Measurements from ENCODE around the gene RPL15.

DNA sequence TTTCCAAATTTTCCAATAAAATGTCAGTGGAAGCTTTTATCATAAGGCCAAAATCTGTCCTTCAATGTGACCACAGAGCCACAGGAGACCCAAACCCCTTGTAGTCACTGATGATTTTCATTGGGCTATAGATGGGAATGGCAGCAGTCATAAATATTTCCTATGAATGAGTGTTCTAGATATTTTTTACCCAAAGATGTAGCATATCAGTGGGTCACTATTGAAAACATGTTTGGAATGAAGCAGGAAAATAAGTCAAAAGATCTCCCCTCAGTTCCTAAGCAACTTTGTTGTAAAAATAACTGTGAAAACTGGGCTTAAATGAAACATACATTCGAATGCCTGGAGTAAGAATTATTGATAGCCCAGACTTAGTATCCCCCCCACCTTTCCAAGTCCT lies 49.1 kb upstream of the RPL15 start:
- no peak for TF ChIP-seq TAF1 (conservative IDR thresholded peaks at IDR 0.05)
- no peak for TF ChIP-seq HNF4G (IDR thresholded peaks at IDR 0.05)
- TF ChIP-seq, protein P1, sequence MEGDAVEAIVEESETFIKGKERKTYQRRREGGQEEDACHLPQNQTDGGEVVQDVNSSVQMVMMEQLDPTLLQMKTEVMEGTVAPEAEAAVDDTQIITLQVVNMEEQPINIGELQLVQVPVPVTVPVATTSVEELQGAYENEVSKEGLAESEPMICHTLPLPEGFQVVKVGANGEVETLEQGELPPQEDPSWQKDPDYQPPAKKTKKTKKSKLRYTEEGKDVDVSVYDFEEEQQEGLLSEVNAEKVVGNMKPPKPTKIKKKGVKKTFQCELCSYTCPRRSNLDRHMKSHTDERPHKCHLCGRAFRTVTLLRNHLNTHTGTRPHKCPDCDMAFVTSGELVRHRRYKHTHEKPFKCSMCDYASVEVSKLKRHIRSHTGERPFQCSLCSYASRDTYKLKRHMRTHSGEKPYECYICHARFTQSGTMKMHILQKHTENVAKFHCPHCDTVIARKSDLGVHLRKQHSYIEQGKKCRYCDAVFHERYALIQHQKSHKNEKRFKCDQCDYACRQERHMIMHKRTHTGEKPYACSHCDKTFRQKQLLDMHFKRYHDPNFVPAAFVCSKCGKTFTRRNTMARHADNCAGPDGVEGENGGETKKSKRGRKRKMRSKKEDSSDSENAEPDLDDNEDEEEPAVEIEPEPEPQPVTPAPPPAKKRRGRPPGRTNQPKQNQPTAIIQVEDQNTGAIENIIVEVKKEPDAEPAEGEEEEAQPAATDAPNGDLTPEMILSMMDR (IDR thresholded peaks at IDR 0.05; ENCODE audit: low read depth, low read length, missing input control): no peak
- no peak for TF ChIP-seq SP1 (IDR thresholded peaks at IDR 0.05)
- no peak for TF ChIP-seq FOXA2 (IDR thresholded peaks at IDR 0.05)
- no peak for TF ChIP-seq ATF3 (IDR thresholded peaks at IDR 0.05)
- no peak for TF ChIP-seq YY1 (IDR thresholded peaks at IDR 0.05)
- TF ChIP-seq GABPA (IDR thresholded peaks at IDR 0.05 in 1 of 2, conservative IDR thresholded peaks at IDR 0.05 in 1 of 2): no peak
- no peak for TF ChIP-seq RAD21 (IDR thresholded peaks at IDR 0.05)
- TF ChIP-seq, protein P2, sequence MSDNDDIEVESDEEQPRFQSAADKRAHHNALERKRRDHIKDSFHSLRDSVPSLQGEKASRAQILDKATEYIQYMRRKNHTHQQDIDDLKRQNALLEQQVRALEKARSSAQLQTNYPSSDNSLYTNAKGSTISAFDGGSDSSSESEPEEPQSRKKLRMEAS (IDR thresholded peaks at IDR 0.05): no peak
- TF ChIP-seq ZBTB33 (IDR thresholded peaks at IDR 0.05): no peak

Measured in liver (tissue), 3 donors.